H1 (cell line): ENCODE data around the gene ACADVL.

Experiments
- CREB1 ChIP-seq: IDR thresholded peaks from 2 replicates; pipeline ENCODE4 v1.6.1; 2012; ENCODE audit warnings: inconsistent platforms
- CTCF ChIP-seq, 3 experiments: IDR thresholded peaks; 1 replicate in 2 of 3; 2 replicates in 1 of 3; pipeline versions ENCODE4 v1.5.1 to v1.6.1; 2011; ENCODE audit warnings: low read length in 3 of 3, mild to moderate bottlenecking in 3 of 3, inconsistent platforms in 2 of 3, low read depth in 1 of 3, moderate library complexity in 1 of 3; ENCODE audit not compliant: insufficient read depth in 1 of 3; ENCODE audit errors: control extremely low read depth in 1 of 3
- EP300 ChIP-seq, 2 experiments: IDR thresholded peaks; 1 replicate in 1 of 2; 2 replicates in 1 of 2; pipeline ENCODE4 v1.6.1; 2011 to 2012; ENCODE audit warnings: low read depth in 2 of 2, low read length in 2 of 2, mild to moderate bottlenecking in 2 of 2, borderline replicate concordance in 1 of 2, inconsistent platforms in 1 of 2, moderate library complexity in 1 of 2
- EZH2 ChIP-seq: fragments of 200-600 bp; sonication (generic); IDR thresholded peaks from 2 replicates; pipeline ENCODE4 v1.7.1; 2012; ENCODE audit warnings: low read depth, mild to moderate bottlenecking, moderate library complexity, low read length, inconsistent platforms; ENCODE audit not compliant: severe bottlenecking
- GABPA ChIP-seq: IDR thresholded peaks from 2 replicates; pipeline ENCODE4 v1.6.1; 2011; ENCODE audit warnings: mild to moderate bottlenecking, low read length, moderate library complexity, borderline replicate concordance; ENCODE audit not compliant: insufficient read depth
- JUN ChIP-seq: IDR thresholded peaks from 2 replicates; pipeline ENCODE4 v1.6.1; 2011; ENCODE audit warnings: low read depth, mild to moderate bottlenecking, improper control_type of control experiment, low read length
- JUND ChIP-seq: IDR thresholded peaks from 2 replicates; pipeline ENCODE4 v1.6.1; 2011; ENCODE audit warnings: mild to moderate bottlenecking, improper control_type of control experiment, low read length
- KDM5A ChIP-seq: fragments of 200-600 bp; IDR thresholded peaks from 2 replicates; pipeline ENCODE4 v1.7.1; 2012; ENCODE audit warnings: mild to moderate bottlenecking, low read length, inconsistent platforms, mixed read lengths
- NRF1 ChIP-seq: IDR thresholded peaks from 2 replicates; pipeline ENCODE4 v1.6.1; 2011; ENCODE audit warnings: mild to moderate bottlenecking, low read depth, low read length, improper control_type of control experiment
- POLR2A ChIP-seq, 2 experiments: IDR thresholded peaks; 1 replicate in 1 of 2; 2 replicates in 1 of 2; pipeline ENCODE4 v1.6.1; 2011; ENCODE audit warnings: low read depth in 2 of 2, low read length in 2 of 2, mild to moderate bottlenecking in 2 of 2; ENCODE audit errors: control extremely low read depth in 1 of 2
- POLR2AphosphoS5 ChIP-seq: IDR thresholded peaks from 2 replicates; pipeline ENCODE4 v1.6.1; 2011; ENCODE audit warnings: low read depth, low read length
- RAD21 ChIP-seq, 2 experiments: IDR thresholded peaks in 1 of 2; conservative IDR thresholded peaks in 1 of 2; 2 replicates each; pipeline ENCODE4 v1.6.1; 2011; ENCODE audit warnings: low read depth in 2 of 2, low read length in 2 of 2, improper control_type of control experiment in 1 of 2, inconsistent platforms in 1 of 2, mild to moderate bottlenecking in 1 of 2, moderate library complexity in 1 of 2
- TAF1 ChIP-seq: IDR thresholded peaks from 2 replicates; pipeline ENCODE4 v1.6.1; 2011; ENCODE audit warnings: mild to moderate bottlenecking, low read depth, low read length
- USF2 ChIP-seq: IDR thresholded peaks from 2 replicates; pipeline ENCODE4 v1.6.1; 2011; ENCODE audit warnings: low read length, improper control_type of control experiment

DNA sequence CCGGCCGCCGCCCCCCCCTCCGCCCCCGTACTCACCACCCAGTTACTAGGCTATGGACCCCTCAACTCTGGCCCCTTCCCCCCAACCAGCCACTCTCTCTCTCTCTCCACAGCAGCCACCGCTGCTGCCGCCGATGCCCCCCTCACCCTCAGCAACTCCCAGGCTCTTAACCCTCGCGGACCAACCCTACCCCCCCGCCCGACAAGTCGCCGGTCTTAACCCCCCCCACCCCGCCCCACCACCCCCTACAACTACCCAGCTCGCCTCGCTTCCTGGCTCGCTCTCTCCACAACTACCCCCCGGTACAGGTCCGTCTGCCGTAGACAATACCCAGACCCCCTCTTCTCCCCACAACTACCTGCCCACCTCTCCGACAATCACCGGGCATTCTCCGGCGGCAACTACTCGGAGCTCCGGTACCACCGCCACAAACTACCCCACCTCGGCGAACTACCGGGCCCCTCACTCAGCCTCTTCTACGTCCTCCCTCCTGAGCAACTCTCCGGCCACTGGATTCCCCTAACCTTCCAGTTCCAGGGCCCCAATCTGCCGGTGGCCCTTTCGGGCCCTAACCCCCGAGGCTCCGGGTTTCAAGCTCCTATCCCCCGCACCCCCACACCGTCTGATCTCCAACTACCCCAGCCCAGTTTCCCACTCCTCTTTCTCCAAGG is 18.8 kb downstream of the ACADVL start:
- TF ChIP-seq CTCF (IDR thresholded peaks at IDR 0.05; ENCODE audit: control extremely low read depth in 1 of 3, insufficient read depth in 1 of 3, low read depth in 1 of 3, low read length in 3 of 3), result no peak
- TF ChIP-seq EZH2, result no peak
- no peak for TF ChIP-seq JUN
- TF ChIP-seq KDM5A, result no peak
- no peak for TF ChIP-seq EP300 (IDR thresholded peaks at IDR 0.05; ENCODE audit: borderline replicate concordance in 1 of 2, low read depth in 2 of 2, low read length in 2 of 2)
- no peak for TF ChIP-seq NRF1
- no peak for TF ChIP-seq GABPA
- no peak for TF ChIP-seq RAD21 (IDR thresholded peaks at IDR 0.05 in 1 of 2, conservative IDR thresholded peaks at IDR 0.05 in 1 of 2; ENCODE audit: low read depth in 2 of 2, low read length in 2 of 2)
- TF ChIP-seq POLR2A (IDR thresholded peaks at IDR 0.05; ENCODE audit: control extremely low read depth in 1 of 2, low read depth in 2 of 2, low read length in 2 of 2), result peak in 1 of 2 experiments; percentile 10; a peak in 1 of 3 replicates
- no peak for TF ChIP-seq CREB1
- TF ChIP-seq USF2, result no peak
- TF ChIP-seq TAF1, result no peak
- no peak for TF ChIP-seq JUND
- peak; percentile 33; the same call in 1 of the 2 replicates for TF ChIP-seq POLR2AphosphoS5
